Measurements from ENCODE around the gene SNX12. TPM values are rescaled to one million over a fixed set of nuclear protein-coding genes. Genes with fewer than 3 reads are reported as not detected.

SNX12 gene
- total RNA-seq, 2 donors from 2014 or later = 62.1 to 76.8 TPM

- no peaks in the 10 kb centered on the region for H3K36me3 ChIP-seq
- H3K4me3 ChIP-seq = no peak overlapping the region
- H3K27me3 ChIP-seq = no peaks in the 10 kb centered on the region
- no peak overlapping the region for H3K9ac ChIP-seq (ENCODE audit: low read depth in 2 of 2, low read length in 2 of 2)
- no peak for TF ChIP-seq CTCF (IDR thresholded peaks at IDR 0.05)
- DNase-seq = no peak
- no peaks in the 10 kb centered on the region for H3K9me3 ChIP-seq
- no peak overlapping the region for H3K27ac ChIP-seq
- H3K4me1 ChIP-seq = no peaks in the 10 kb centered on the region
- intact Hi-C loops (cut with DNase I) = no loop called here
These were observed 34.2 kb upstream of the SNX12 start for GRCh38 chrX:71102292-71102691.

GRCh38 chrX:71100581-71101505 lies 32.7 kb upstream of the SNX12 start:
- H3K27me3 ChIP-seq = no peaks in the 10 kb centered on the region
- no peaks in the 10 kb centered on the region for H3K36me3 ChIP-seq
- no peaks in the 10 kb centered on the region for H3K4me1 ChIP-seq
- no peak for DNase-seq
- H3K4me3 ChIP-seq = no peak overlapping the region
- no peak for TF ChIP-seq CTCF (IDR thresholded peaks at IDR 0.05)
- no peaks in the 10 kb centered on the region for H3K9me3 ChIP-seq
- no peak overlapping the region for H3K9ac ChIP-seq (ENCODE audit: low read depth in 2 of 2, low read length in 2 of 2)
- no peak overlapping the region for H3K27ac ChIP-seq
- intact Hi-C loops (cut with DNase I) = no loop called here

- Histone ChIP-seq H3K27me3 (no peaks in the 10 kb centered on the region), H3K9ac (ENCODE audit: low read depth in 2 of 2, low read length in 2 of 2) (no peak overlapping the region), H3K4me1 (no peaks in the 10 kb centered on the region), H3K27ac (no peak overlapping the region), H3K4me3 (no peak overlapping the region), H3K9me3 (no peaks in the 10 kb centered on the region), H3K36me3 (no peaks in the 10 kb centered on the region)
- intact Hi-C loops (cut with DNase I) = no loop called here
- TF ChIP-seq CTCF (IDR thresholded peaks at IDR 0.05) = no peak
- no peak for DNase-seq
These were observed 31.6 kb upstream of the SNX12 start for GRCh38 chrX:71099736-71100135.

GRCh38 chrX:71098951-71099506 lies 30.9 kb upstream of the SNX12 start:
- H3K27ac ChIP-seq = no peak overlapping the region
- no peaks in the 10 kb centered on the region for H3K36me3 ChIP-seq
- intact Hi-C loops (cut with DNase I) = no loop called here
- H3K9me3 ChIP-seq = no peaks in the 10 kb centered on the region
- no peaks in the 10 kb centered on the region for H3K4me1 ChIP-seq
- no peaks in the 10 kb centered on the region for H3K27me3 ChIP-seq
- no peak overlapping the region for H3K9ac ChIP-seq (ENCODE audit: low read depth in 2 of 2, low read length in 2 of 2)
- no peak for TF ChIP-seq CTCF (IDR thresholded peaks at IDR 0.05)
- H3K4me3 ChIP-seq = no peak overlapping the region
- no peak for DNase-seq

GRCh38 chrX:71098302-71098701 lies 30.2 kb upstream of the SNX12 start:
- peak; percentile 47 for TF ChIP-seq CTCF (IDR thresholded peaks at IDR 0.05)
- no peaks in the 10 kb centered on the region for H3K27me3 ChIP-seq
- intact Hi-C loops (cut with DNase I) = no loop called here

More at GRCh38 chrX:71098302-71098701, 30.2 kb upstream of the SNX12 start:
- Histone ChIP-seq H3K4me3 (no peak overlapping the region), H3K9ac (ENCODE audit: low read depth in 2 of 2, low read length in 2 of 2) (no peak overlapping the region), H3K36me3 (no peaks in the 10 kb centered on the region), H3K27ac (no peak overlapping the region), H3K4me1 (no peaks in the 10 kb centered on the region), H3K9me3 (no peaks in the 10 kb centered on the region)
- DNase-seq = peak; percentile 63
